ENCODE measurements around the gene MCF2L. TPM values are rescaled to one million over a fixed set of nuclear protein-coding genes. Genes with fewer than 3 reads are reported as not detected.

MCF2L gene
- total RNA-seq, 1 donor, result 8.0 TPM

DNA sequence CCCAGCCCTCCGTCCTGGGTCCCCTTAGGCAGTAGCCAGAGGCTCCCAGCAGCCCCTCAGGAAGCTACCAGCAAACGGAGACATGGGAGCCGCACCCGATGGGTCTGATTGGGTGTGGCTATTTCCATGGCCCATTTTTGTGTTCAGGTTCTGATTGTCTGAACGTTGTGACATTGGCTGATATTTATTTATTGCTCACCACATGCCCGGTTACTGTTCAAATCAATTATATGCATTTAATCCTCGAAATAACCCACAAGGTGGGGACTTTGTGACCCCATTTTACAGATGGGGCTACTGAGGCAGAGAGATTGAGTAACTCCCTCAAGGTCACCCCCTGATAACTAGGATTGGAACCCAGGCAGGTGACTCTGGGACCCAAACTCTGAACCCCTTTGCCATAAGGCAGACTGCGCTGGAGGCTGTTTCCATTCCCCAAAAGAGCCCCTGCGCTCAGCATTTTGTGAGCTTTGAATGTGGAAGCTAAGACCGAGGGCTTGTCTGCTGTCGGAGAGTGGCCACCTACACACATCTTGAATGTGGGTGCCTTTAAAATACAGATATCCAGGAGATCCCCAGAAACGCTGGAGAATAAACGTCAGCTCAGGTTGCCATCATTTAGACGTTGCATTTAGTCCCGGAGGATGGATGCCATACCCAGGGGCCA, 13.6 kb upstream of the MCF2L start:
- no peak for TF ChIP-seq CTCF (IDR thresholded peaks at IDR 0.05; ENCODE audit: insufficient read depth, low read length)
- no peak overlapping the region for H3K4me3 ChIP-seq (ENCODE audit: low read depth, low read length)
- DNase-seq (ENCODE audit: low read depth), result no peak

DNA sequence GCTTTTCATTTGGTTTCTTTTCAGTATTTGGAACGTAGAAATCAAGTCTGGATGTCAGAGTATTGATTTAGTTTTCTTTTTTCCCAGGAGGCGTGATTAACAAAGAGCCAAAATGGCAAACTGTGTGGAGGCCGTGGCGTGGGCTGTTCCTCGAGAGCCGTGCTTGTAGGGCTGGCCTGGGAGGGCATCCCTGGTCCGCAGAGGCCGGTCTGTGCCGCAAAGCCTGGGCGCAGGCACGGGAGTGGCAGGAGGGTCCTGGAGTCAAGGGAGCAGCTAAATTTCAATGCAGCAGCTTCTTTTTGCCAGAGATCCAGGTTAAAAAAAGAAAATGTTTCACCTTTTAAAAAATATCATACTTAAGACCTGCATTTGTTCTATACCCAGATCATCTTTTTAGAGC, 13.1 kb upstream of the MCF2L start:
- no peak overlapping the region for H3K4me3 ChIP-seq (ENCODE audit: low read depth, low read length)

DNA sequence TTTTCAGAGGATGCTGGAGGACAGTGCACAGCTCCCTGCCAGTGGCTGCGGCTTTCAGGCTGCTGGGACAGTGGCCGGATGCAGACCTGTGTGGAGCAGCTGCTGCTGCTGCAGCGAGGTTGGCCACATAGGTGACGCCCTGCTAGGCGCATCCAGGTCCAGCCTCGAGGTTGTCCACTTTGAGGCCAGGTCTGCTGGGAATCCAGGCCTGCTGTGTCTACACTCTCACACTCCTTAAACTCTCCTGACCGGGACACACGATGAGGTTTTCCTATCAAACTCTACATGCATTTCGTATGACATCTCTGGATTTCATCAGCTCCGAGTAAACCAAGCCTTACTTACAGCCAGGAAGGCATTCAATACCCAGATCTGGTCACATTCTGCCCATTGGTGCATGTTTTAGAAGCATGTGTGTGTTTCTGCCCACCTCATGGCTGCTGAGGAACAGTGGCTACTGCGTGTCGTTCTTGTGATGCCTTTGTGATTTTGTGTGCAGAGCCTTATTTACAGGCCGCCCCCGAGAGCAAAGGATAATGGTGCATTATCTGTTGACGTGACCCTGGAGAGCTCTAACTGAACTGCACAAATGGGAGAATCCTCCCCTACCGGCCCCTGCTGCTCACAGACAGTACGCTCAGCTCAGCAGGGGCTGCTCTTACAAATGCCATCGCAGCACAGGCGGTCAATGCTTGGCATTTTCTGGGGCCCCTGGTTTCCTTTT, 12.3 kb upstream of the MCF2L start:
- no peak for TF ChIP-seq CTCF (IDR thresholded peaks at IDR 0.05; ENCODE audit: insufficient read depth, low read length)
- no peak overlapping the region for H3K4me3 ChIP-seq (ENCODE audit: low read depth, low read length)
- peak; percentile 14 for DNase-seq (ENCODE audit: low read depth)

More for the DNA sequence above, 13.1 kb upstream of the MCF2L start:
- no peak for DNase-seq (ENCODE audit: low read depth)
- TF ChIP-seq CTCF (IDR thresholded peaks at IDR 0.05; ENCODE audit: insufficient read depth, low read length), result no peak

GRCh38 chr13:112957295-112957677, 11.7 kb upstream of the MCF2L start:
- H3K4me3 ChIP-seq (ENCODE audit: low read depth, low read length), result no peak overlapping the region
- DNase-seq (ENCODE audit: low read depth), result no peak
- TF ChIP-seq CTCF (IDR thresholded peaks at IDR 0.05; ENCODE audit: insufficient read depth, low read length), result no peak

DNA sequence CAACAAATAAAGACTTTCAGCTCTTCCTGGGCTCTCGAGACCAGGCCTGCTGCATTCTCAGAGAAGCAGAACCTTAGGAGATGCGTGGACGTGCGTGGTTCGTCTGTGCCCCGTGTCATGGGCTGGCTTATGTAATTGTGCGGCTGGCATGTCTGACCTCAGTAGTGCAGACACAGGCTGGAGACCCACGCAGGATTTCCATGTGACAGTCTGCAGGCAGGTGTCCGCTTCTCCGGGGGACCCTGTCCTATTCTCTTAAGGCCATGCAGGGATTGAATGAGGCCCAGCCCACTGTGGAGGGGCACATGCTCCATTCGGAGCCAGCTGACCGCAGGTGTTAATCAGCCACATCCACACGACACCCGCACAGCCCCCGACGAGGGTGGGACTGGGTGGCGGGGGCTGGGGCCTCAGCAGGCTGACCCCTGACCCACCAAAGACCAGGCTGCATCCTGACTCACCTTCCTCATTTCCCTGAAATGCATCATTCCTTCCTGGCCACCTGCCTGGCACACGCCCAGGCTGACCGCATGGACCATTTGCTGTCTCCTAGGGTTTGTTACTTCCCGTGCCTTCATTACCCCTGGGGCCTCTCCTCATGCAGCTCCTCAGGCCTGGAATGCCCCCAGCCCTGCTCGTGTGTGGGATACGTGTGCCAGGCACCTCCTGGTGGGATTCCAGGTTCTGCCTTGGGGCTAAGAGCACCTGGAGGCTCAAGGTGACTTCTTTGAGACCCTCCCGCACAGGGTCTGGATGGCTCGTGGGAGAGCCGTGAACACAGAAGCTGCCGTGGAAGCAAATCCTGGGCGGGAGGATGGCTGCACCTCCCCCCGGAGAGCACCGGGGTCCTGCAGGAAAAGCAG, 10.7 kb upstream of the MCF2L start:
- no peak overlapping the region for H3K4me3 ChIP-seq (ENCODE audit: low read depth, low read length)
- DNase-seq (ENCODE audit: low read depth), result no peak
- TF ChIP-seq CTCF (IDR thresholded peaks at IDR 0.05; ENCODE audit: insufficient read depth, low read length), result no peak

- no peak overlapping the region for H3K4me3 ChIP-seq (ENCODE audit: low read depth, low read length)
- DNase-seq (ENCODE audit: low read depth), result no peak
- no peak for TF ChIP-seq CTCF (IDR thresholded peaks at IDR 0.05; ENCODE audit: insufficient read depth, low read length)
These were observed 9.8 kb upstream of the MCF2L start for GRCh38 chr13:112959206-112959605.
